GM19438 (cell line): ENCODE data around the gene VGLL2.

Experiments
- ATAC-seq: cut with Tn5 transposase; IDR thresholded peaks from one replicate; pipeline ENCODE4 v1.9.1; 2021; ENCODE audit warnings: low read depth; ENCODE audit not compliant: unreplicated experiment

Gene VGLL2

GRCh38 chr6:117268924-117269323 is 3.6 kb downstream of the VGLL2 start:
- ATAC-seq, result no peak

GRCh38 chr6:117269638-117270054 is 4.3 kb downstream of the VGLL2 start:
- no peak for ATAC-seq

DNA sequence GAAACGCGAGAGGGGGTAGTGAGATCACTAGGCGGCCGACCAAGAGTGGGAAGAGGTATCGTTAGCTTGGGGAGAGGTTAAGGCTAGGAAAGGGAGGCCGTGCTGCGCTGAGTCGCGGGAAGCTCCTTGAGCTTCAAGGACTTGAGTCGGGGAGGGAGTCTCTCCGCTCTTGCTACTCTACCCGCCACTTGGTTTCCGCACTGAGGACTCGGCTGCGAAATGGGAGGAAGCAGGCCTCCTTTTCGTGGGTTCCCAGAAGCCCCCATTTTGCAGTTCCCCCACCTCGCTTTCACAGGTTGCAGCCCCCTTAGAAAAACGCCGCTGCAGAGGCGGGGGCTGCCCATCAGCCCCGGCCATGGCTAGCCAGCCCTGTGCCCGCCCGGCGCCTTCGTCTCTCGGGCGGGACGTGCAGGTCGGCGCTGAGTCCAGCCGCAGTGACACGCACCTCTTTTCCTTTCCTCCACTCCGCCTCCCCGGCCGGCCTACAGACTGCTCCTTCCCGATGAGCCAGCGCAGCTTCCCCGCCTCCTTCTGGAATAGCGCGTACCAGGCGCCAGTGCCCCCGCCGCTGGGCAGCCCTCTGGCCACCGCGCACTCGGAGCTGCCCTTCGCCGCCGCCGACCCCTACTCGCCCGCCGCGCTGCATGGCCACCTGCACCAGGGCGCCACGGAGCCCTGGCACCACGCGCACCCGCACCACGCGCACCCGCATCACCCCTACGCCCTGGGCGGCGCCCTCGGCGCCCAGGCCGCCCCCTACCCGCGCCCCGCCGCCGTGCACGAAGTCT is 4.9 kb downstream of the VGLL2 start:
- no peak for ATAC-seq

DNA sequence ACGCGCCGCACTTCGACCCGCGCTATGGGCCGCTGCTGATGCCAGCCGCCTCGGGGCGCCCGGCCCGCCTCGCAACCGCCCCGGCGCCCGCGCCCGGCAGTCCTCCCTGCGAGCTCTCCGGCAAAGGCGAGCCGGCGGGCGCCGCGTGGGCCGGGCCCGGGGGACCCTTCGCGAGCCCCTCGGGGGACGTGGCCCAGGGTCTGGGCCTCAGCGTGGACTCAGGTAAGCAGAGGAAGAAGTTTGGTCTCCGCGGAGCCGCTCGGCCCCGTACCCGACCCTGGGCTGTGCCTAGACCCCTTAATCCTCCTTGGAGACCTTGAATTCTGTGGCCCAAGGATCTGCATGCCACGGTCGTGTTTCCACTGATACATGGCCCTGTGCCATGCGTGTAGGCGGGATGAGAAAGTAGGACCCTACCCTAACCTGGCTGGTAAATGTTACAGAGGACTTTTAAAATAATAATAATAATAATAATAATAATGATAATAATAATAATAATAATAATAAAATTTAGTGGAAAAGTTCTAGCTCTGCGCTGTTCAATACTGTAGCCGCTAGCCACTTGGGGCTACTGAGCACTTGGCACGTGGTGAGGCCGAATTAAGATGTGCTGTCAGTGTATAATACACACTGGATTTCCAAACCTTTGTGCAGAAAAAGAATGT is 5.6 kb downstream of the VGLL2 start:
- ATAC-seq, result no peak

GRCh38 chr6:117272032-117272866 is 6.9 kb downstream of the VGLL2 start:
- no peak for ATAC-seq

DNA sequence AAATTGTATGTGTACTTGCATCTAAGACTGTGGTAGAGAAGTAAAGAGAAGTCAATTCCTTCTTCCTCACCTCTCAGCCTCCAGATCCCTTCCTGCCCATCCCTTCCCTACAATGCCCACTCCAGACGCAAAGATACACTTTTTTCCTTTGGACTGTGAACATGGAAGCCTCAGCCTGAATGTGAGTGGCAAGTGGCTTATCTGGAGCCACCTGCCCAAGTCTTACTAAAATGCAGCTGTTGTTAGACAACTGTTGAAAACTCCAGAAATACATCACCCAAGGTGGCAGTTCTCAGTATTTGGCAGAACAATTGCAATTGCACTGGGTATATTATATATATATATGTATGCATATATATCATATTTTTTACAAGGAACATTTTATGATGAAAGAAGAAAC is 7.5 kb downstream of the VGLL2 start:
- ATAC-seq, result no peak

- ATAC-seq, result no peak
Measured at GRCh38 chr6:117275205-117275604, 9.8 kb downstream of the VGLL2 start.

DNA sequence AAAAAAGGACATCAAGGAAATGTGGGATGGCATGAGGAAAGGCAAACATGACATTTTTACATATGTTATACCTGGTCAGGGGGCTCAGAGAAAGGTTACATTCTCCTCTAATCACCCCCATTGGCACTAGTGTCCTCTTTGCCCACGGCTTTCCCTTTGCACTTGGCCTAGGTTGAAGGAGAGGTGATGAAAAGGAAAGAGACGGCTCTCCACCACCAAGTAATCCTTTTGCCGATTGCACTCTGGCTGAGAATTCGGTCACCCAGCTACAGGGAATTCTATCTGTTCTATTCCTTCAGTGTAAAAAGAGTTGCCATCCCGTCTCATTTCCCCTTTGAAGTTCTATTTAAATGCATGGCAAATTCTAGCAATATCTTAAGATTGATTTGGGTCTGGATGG is 10.4 kb downstream of the VGLL2 start:
- ATAC-seq, result no peak

GRCh38 chr6:117276778-117277316 is 11.5 kb downstream of the VGLL2 start:
- ATAC-seq, result no peak

GRCh38 chr6:117280922-117281321 is 15.6 kb downstream of the VGLL2 start:
- ATAC-seq, result no peak

DNA sequence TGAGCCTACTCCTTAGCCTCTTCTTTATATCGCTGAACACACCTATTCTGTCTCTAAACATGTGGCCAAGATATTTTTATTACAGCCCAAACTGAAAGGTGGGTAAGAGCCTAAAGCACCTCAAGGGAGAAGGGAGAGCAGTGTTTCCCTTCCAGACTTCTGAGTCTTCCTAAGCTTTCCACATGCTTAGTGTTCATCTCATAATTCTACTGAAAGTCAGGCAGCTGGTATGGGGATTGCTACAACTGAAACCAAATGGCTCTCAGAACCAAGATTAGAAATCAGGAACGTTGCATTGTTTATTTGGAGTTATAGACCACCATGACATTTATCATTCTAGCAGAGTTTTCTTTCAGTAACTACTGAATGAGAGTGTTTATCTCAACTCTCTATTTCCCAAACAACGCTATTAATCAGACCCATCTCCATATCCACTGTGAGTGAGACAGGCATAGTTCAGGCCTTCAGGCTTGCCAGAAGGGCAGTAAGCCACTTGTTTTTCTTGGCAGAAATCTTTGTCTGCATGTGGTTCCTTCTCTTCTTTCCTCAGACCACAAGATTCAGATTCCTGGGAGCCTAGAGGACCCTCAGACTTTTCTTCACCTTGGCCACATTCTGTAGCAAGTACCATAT is 22.8 kb downstream of the VGLL2 start:
- no peak for ATAC-seq

GRCh38 chr6:117290173-117290846 is 25.0 kb downstream of the VGLL2 start:
- no peak for ATAC-seq

DNA sequence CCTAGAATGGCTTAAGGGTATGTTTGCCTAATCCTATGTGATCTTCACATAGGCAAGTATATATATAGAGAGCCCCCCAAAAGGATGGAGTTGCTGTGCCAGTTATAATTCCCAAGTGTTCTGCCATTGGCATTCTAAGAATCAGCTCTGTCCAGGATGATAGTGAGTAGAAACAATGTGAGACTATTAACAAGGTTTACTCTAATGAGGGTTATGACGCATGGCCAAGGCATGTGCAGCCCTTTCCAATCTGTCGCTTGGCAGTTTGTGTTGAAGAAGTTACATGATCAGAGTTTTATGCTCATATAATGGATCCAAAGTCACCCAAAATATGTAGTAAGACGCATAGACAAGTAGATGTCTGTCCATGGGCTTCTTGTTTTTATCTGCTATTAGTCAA is 33.6 kb downstream of the VGLL2 start:
- ATAC-seq, result no peak

DNA sequence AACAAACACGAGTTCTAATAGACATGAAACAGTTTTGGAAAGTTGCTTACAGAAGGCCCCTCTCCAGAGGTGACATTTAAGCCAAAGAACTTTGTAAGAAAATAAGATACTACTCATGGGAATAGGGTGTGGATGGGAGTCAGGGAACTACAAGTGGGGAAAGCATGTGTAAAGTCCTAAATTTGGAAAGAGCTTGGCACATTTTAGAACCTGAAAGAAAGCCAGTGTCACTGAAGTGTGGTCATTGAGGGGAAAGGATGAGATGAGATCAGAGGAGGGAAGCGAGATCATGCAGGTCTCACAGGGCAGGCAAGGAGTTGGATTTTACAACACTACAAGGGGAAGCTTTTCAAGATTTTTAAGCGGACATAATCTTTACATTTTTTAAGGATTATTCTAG is 38.0 kb downstream of the VGLL2 start:
- ATAC-seq, result no peak

- no peak for ATAC-seq
Measured at GRCh38 chr6:117304446-117304845, 39.1 kb downstream of the VGLL2 start.

- ATAC-seq, result no peak
Measured at GRCh38 chr6:117306227-117306790, 41.0 kb downstream of the VGLL2 start.

DNA sequence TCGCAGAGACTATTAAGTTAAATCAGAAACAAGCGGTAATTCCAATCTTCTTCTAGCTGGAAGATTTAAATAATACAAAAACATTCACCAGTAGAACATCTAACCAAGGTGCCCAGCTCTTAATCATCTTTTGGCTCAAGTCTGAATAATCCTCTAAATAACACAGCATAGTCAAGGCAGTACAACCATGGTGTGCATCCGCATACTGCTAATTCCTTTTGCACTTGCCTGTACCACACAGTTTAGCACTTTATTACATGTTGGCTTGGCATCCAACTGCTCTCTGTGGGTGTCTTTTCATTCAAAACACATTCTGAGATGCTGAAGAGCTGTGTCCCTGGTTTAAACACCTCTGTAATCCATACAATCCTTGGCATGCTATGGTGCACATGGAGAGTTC is 42.3 kb downstream of the VGLL2 start:
- ATAC-seq, result no peak

GRCh38 chr6:117309069-117309468 is 43.7 kb downstream of the VGLL2 start:
- no peak for ATAC-seq

DNA sequence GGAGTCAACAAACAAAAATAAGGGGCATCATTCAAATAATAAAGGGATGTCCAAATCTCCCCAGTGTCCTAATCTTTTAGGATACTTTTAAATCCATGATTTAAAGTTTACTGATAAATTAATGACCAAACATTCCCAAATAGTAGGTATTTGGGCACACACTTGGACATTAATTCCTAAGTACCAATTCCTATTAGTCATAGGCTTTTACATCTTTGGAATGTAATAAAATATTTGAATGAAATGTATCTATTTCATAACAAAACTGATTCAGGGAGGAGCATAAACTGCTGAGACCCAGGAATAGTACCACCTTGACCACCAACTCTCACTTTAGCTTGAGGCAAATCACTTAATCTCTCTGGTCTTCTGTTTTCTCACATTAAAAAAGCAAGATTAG is 44.3 kb downstream of the VGLL2 start:
- no peak for ATAC-seq

DNA sequence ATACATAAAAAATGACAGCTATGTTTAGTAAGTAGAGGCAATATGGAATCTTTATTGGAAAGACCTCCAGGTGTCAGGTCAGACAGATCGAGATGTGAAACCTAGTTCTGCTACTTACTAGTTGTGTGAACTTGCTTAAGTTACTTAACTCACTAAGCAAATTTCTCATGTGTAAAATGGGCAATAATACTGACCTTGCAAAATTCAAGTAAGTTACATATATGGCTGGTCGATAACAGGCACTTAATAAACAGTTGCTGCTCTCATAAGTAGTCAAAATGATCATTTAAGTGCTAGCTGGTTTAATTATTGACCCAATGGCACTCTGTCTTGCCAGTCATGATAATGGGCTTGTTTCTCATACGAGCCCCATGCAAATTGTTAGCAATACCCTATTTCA is 46.0 kb downstream of the VGLL2 start:
- no peak for ATAC-seq
